Stimulated activated CD8-positive, alpha-beta memory T cell treated with anti-CD3 and anti-CD28 coated beads, Interleukin-15, amount 100 ng/mL, for 4 hours (primary cell): ENCODE results near the gene CRYGN.

Experiments used
- DNase-seq, 2 donors: peaks; one replicate each; pipeline ENCODE4 v3.0.0-alpha.2; 2020; ENCODE audit warnings: low read depth in 2 of 2

Gene CRYGN

DNA sequence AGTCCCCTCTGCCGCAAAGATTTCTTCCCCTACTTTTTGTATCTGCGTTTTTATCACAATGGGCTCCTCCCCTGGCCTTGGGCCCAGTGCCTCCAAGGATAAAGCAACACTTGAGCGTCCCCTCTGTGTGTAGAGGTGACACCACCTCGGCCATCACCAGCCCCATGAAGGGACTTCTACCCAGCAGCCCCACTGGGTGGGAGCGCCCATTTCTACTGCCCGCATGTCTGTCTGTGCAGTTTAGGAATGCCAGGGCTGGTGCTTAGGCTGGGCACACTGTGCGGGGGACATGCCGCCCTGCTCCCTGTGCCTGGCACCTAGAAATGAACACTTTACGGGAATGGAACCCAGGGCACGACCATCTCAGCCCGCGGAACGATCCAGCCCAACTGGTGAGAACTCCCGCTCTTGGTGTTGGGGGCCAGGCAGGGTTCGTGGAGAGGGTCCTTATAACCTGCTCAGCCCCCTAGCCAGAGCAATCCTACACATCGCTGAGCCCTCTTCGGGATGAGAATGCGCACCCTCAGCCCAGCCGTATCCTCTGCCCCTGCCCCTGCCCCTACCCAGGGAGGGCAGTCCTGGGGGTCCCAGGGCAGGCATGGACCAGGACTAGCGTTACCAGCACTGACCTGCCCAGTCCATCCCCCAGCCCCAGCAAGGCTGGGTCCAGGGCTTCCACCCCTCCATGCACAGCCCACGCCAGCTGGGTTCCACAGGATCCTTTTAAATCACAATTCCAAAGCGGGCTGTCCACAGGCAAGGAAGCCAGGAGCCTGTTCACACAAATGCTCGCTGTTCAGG lies 12.8 kb downstream of the CRYGN start:
- no peak for DNase-seq

DNA sequence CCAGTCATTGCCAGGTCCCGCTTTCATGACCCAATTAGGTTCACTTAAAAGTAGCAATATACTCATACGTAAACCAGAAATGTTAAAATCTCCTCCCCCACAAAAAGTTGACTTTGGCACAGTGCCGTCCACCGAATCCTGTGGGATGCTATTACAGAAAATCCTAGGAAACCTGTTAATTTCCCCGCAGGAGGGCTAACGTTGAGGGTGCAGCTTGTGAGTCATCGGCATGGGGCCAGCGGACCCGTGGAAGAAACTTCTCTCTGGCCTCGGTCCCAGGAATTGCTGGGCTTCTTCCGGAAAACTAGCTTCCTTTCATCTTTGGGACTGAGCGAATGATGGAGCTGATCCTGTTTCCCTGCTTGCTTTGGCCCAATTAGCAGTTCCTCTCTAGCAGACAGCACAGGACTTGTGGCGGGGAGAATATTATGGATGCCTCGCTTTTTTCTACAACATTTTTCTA lies 13.5 kb downstream of the CRYGN start:
- no peak for DNase-seq

DNA sequence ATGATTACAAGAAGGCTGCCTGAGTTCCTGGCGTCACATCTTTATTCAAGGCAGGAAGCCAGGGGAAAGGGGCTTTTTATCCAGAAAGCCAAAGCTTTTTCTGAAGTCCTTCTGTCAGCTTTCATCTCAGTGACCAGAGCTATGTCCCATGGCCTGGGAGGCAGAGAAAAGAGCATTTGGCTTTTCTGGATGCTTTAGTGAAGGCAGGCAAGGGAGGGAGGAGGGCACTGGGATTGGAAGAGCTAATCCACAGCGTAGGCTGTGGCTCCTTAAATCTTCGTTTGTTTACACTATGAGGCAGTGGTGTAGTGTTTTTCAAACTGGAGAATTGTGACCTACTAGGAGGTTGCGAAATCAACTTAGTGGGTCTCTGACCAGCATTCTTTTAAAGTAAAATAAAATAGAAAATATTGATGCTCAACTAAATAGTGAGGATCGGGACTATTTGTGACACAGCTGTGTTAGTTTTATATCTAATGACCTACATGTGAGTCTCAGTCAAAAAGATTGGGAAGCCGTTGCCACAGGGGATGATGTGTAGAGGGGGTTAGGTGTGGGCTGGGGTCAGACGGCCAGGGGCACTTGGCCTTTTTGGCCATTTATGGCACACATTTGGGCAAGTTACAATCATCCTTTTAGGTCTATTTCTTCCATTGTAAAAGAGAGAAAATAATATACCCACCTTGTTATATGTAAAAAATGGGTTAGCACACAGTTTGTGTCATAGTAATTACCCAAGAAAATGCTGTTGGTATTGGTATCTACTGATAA lies 14.1 kb downstream of the CRYGN start:
- DNase-seq = no peak

DNA sequence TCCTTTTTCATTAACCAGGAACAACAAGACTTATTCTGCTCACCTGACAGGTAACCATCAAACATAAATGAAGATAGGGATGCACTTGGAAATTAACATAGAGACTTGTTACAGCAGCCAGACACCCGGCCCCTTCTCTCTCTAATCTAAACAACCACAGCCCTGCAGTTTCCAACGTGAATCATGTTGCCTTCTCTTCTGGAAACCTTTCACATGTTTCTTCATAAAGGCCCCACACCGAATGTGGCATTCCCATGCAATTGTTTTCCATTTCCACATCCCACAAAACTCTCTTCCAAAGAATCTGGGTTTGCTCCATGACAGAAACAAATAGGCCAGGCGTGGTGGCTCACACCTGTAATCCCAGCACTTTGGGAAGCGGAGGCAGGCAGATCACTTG lies 15.1 kb downstream of the CRYGN start:
- no peak for DNase-seq

DNA sequence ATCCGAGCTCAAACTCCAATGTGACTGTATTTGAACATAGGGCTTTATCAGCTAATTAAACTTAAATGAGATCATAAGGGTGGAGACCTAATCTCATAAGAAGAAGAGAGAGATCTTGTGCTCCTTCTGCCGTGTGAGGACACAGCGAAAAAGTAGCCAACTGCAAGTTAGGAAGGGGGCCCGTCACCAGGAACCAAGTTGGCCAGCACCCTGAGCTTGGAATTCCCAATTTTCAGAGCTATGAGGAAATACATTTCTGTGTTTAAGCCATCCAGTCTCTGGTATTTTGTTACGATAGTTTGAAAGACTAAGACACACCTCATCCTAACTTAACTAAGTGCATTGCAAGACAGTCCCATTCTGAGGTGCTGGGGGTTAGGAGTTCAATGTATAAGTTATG lies 16.0 kb downstream of the CRYGN start:
- no peak for DNase-seq

GRCh38 chr7:151423226-151423625 lies 16.7 kb downstream of the CRYGN start:
- no peak for DNase-seq

GRCh38 chr7:151422212-151422611 lies 17.7 kb downstream of the CRYGN start:
- no peak for DNase-seq

DNA sequence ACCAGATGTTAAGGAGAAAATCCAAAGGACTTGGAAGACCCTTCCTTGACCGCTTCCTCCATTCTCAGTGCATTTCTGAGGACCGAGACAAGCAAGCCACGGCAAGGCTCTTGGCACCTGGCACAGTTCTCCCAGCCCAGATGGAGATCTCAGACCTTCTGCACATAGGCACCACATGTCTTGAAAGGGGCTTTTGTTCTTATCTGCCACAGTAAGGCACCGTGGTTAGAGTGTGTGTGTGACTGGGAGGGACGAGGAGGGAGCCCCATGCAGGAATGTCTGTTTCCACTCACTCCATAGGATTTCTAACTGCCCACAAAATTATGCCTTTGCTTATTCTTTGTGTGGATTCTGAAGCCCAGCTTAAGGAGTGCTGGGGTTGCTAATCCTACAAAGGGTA lies 19.8 kb downstream of the CRYGN start:
- DNase-seq = no peak

- no peak for DNase-seq
Observed at GRCh38 chr7:151416941-151417315, 23.0 kb downstream of the CRYGN start.

DNA sequence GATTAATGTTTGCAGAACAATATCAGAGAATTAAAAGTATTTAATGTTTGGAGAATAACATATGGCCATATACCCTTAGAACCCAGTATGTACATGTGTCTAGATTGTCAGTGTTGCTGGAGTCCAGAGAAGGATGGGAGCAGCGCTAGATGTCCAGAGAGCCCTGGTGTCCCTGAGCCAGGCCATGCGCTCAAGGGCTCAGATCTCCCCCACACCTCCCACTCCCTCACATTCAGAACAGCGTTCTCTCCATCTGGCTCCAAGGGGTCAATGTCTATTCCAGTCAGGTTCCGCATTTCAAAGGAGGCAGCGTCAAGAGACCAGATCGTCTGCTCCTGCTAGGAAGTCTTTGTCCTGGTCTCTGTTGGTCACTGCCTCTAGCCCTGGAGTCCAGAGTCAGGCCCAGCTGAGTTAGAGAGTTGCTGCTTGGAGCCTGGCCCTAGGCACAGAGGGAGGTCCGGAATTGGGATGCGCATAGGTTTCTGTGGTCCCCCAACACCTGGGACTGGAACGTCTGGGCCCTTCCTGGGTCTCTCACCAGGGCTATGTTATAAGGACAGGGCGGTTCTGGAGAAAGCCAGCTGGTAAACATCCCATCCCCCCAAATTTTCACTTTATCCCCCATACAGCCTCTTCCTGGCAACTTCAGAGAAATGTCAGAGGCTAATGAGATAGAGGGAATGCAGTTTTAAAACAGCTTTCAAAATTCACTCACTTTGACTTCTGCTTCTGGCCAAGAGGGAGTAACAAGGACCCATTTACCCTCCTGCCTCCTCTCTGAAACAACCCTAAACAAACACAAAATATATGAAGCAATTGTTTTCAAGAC lies 23.6 kb downstream of the CRYGN start:
- DNase-seq = no peak

- no peak for DNase-seq
Observed at GRCh38 chr7:151415375-151416105, 24.4 kb downstream of the CRYGN start.

- DNase-seq = no peak
Observed at GRCh38 chr7:151413241-151413640, 26.7 kb downstream of the CRYGN start.

GRCh38 chr7:151412318-151412717 lies 27.6 kb downstream of the CRYGN start:
- DNase-seq = no peak

- no peak for DNase-seq
Observed at GRCh38 chr7:151411551-151411950, 28.4 kb downstream of the CRYGN start.

DNA sequence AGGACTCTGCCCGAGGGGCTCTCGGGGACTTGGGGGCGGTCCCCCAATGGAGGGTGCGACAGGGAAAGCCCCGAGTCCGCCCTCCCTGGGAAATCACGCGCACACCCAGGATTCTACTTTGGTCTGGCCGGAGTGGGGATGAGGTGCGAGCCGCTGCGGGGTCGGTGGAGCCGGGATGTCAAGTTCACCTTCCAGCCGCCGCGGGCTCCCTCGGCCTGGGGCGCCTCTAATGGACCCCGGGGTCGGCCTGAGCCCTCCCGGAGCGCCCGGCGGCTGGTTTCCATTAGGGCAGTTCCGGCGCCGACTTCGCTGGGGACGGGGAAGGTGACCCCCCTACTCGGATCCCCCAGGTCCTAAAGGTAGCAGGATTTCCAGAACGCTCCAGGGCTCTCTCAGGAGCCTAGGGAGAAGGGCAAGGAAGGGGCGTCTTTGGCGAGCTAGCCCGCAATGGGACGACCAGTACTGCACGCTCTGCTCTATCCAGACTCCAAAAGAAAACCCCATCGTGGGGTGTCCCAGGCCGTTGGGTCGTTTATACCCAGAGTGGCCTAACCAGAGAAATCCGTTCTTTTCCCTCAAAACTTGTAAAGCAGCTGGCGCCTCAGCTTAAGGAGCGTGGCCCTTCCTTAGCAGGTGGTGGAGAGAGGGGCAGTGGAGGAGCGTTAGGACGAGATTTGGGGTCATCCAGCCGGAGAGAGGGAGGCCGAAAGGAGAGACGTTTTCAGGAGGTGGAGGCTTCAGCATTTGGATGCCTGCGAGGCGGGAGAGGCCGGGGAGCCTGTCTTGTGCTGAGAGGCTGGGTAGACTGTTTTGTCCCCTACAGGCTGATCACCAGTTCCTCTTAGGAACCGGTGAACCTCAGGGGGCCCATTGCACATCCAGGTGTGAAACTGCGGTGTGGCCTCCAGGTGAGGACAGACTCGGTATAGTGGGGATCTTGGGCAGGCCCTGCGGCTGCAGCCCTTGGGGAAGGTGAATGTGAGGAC lies 29.2 kb downstream of the CRYGN start:
- no peak for DNase-seq

- DNase-seq = no peak
Observed at GRCh38 chr7:151409667-151410404, 30.1 kb downstream of the CRYGN start, which contains the start of gene WDR86. Gene WDR86, minus strand, starts transcription at chr7:151410038. Its CDS starts 449 bp downstream, at chr7:151409589.

DNA sequence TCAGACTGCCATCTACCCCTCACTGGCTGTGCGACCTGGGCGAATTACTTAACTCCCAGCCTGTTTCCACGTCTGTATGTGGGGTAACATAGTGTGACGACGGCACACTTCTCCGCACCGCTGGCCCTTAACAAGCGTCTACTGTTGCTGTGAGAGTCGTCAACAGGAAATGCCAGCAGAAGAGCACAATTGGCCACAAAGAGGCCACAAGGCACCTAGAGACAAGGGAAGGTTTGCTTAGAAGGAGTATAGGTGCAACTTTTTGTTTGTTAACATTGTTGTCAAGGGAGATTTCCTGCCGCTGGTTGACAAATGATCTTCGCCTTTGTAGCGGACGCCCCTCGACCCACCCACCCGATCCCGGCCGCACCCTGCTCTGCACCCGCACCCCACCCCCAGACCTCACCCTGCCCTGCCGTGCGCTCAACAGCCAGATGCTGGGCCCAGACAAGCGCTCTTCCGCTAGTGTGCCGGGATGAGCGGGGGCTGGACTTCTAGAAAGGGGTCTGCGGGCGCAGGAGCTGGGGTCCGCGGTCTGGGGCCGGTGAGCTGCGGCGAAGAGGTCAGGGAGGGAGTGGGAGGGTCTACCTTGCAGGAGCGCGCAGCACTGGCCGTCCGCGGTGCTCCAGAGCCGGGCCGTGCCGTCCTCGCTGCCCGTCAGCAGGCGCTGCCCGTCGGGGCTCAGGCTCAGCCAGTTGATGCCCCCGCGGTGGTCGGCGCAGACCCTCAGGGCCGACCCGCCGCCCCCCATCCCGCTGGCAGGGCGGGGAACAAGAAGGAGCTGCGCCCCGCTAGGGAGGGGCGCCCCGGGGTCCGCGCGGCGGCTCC lies 30.9 kb downstream of the CRYGN start:
- DNase-seq = no peak

GRCh38 chr7:151408498-151408838 lies 31.5 kb downstream of the CRYGN start:
- no peak for DNase-seq
